ENCODE data around the gene CARD6. TPM values are rescaled to one million over a fixed set of nuclear protein-coding genes. Genes with fewer than 3 reads are reported as not detected.
"Not testable (repeated sequence)": the region's sequence is repeated elsewhere in the genome, so short reads cannot be mapped to it uniquely, and the experiment has no call there.

The CARD6 gene
- polyA plus RNA-seq, 6 donors from 2014 or later: 1.4 to 3.6 (median 2.2) TPM

- Mint-ChIP-seq H3K9me3 (peaks cover 4 to 17% (median 9%) of the 10 kb centered on the region in 7 donors), H3K27ac (peak overlapping the region in 1 of 6 donors; percentile 52), H3K36me3 (peaks cover 9 to 14% of the 10 kb centered on the region in 2 donors)
- not testable (repeated sequence) for H3K27me3 Mint-ChIP-seq; DNase-seq; ATAC-seq (ENCODE audit: low read depth in 2 of 2); H3K4me3 Mint-ChIP-seq; H3K4me1 Mint-ChIP-seq
These were observed 23.8 kb downstream of the CARD6 start for GRCh38 chr5:40865004-40865403.

GRCh38 chr5:40866844-40867243 lies 25.7 kb downstream of the CARD6 start:
- Mint-ChIP-seq H3K4me3 (no peak overlapping the region), H3K27ac (no peak overlapping the region), H3K9me3 (peaks cover 4 to 17% (median 8%) of the 10 kb centered on the region in 7 donors), H3K36me3 (peaks cover 9 to 14% of the 10 kb centered on the region in 2 donors), H3K27me3 (peaks cover 0 to 17% (median 9%) of the 10 kb centered on the region in 3 donors), H3K4me1 (no peaks in the 10 kb centered on the region)
- ATAC-seq (ENCODE audit: low read depth in 2 of 2) (no peak), DNase-seq (no peak)

GRCh38 chr5:40869384-40869783 lies 28.2 kb downstream of the CARD6 start:
- Mint-ChIP-seq H3K4me1 (no peaks in the 10 kb centered on the region), H3K4me3 (no peak overlapping the region), H3K9me3 (peaks cover 4 to 14% (median 8%) of the 10 kb centered on the region in 7 donors), H3K36me3 (peaks cover 9 to 14% of the 10 kb centered on the region in 2 donors), H3K27me3 (peaks cover 0 to 17% (median 13%) of the 10 kb centered on the region in 3 donors), H3K27ac (no peak overlapping the region)
- DNase-seq: no peak
- ATAC-seq (ENCODE audit: low read depth in 2 of 2): no peak

- peaks cover 0 to 3% (median 0%) of the 10 kb centered on the region in 7 donors for H3K9me3 Mint-ChIP-seq
- DNase-seq (no peak), ATAC-seq (ENCODE audit: low read depth in 2 of 2) (no peak)
- no peak overlapping the region for H3K4me3 Mint-ChIP-seq
- H3K27me3 Mint-ChIP-seq: peaks cover 0 to 17% (median 15%) of the 10 kb centered on the region in 3 donors
- no peaks in the 10 kb centered on the region for H3K4me1 Mint-ChIP-seq
- no peak overlapping the region for H3K27ac Mint-ChIP-seq
- H3K36me3 Mint-ChIP-seq: peaks cover 0 to 6% of the 10 kb centered on the region in 2 donors
These were observed 30.0 kb downstream of the CARD6 start for GRCh38 chr5:40871177-40871576.

GRCh38 chr5:40872253-40872652 lies 31.1 kb downstream of the CARD6 start:
- Mint-ChIP-seq H3K27me3 (peaks cover 0 to 14% (median 12%) of the 10 kb centered on the region in 3 donors), H3K27ac (peak overlapping the region in 1 of 6 donors; percentile 23)
- not testable (repeated sequence) for H3K36me3 Mint-ChIP-seq; ATAC-seq (ENCODE audit: low read depth in 2 of 2); H3K9me3 Mint-ChIP-seq; H3K4me3 Mint-ChIP-seq; H3K4me1 Mint-ChIP-seq; DNase-seq

- ATAC-seq (ENCODE audit: low read depth in 2 of 2) (no peak), DNase-seq (no peak)
- H3K4me1 Mint-ChIP-seq: no peaks in the 10 kb centered on the region
- peaks cover 0 to 9% (median 6%) of the 10 kb centered on the region in 3 donors for H3K27me3 Mint-ChIP-seq
- no peak overlapping the region for H3K4me3 Mint-ChIP-seq
- H3K9me3 Mint-ChIP-seq: peaks cover 3 to 13% (median 9%) of the 10 kb centered on the region in 7 donors
- H3K27ac Mint-ChIP-seq: no peak overlapping the region
- H3K36me3 Mint-ChIP-seq: peaks cover 6 to 11% of the 10 kb centered on the region in 2 donors
These were observed 32.2 kb downstream of the CARD6 start for GRCh38 chr5:40873286-40873880.

- Mint-ChIP-seq H3K4me1 (peaks cover 0 to 6% (median 0%) of the 10 kb centered on the region in 3 donors), H3K4me3 (no peak overlapping the region), H3K9me3 (peaks cover 3 to 13% (median 9%) of the 10 kb centered on the region in 7 donors), H3K36me3 (peaks cover 6 to 11% of the 10 kb centered on the region in 2 donors), H3K27ac (no peak overlapping the region), H3K27me3 (peaks cover 0 to 6% (median 1%) of the 10 kb centered on the region in 3 donors)
- no peak for DNase-seq
- no peak for ATAC-seq (ENCODE audit: low read depth in 2 of 2)
These were observed 34.8 kb downstream of the CARD6 start for GRCh38 chr5:40875958-40876357.

- Mint-ChIP-seq H3K36me3 (peaks cover 6 to 19% of the 10 kb centered on the region in 2 donors), H3K4me1 (peaks cover 0 to 6% (median 0%) of the 10 kb centered on the region in 3 donors), H3K27me3 (peaks cover 0 to 12% (median 8%) of the 10 kb centered on the region in 3 donors), H3K9me3 (peaks cover 5 to 23% (median 12%) of the 10 kb centered on the region in 7 donors), H3K27ac (no peak overlapping the region), H3K4me3 (peak overlapping the region in 1 of 8 donors; percentile 53)
- ATAC-seq (ENCODE audit: low read depth in 2 of 2) (no peak), DNase-seq (no peak)
These were observed 36.3 kb downstream of the CARD6 start for GRCh38 chr5:40877371-40877988.

- peaks cover 0 to 6% (median 0%) of the 10 kb centered on the region in 3 donors for H3K4me1 Mint-ChIP-seq
- H3K36me3 Mint-ChIP-seq: peaks cover 6 to 19% of the 10 kb centered on the region in 2 donors
- DNase-seq (no peak), ATAC-seq (ENCODE audit: low read depth in 2 of 2) (no peak)
- H3K4me3 Mint-ChIP-seq: no peak overlapping the region
- H3K27ac Mint-ChIP-seq: peak overlapping the region in 1 of 6 donors; percentile 40
- H3K9me3 Mint-ChIP-seq: peaks cover 6 to 23% (median 12%) of the 10 kb centered on the region in 7 donors
- peaks cover 0 to 13% (median 8%) of the 10 kb centered on the region in 3 donors for H3K27me3 Mint-ChIP-seq
These were observed 38.2 kb downstream of the CARD6 start for GRCh38 chr5:40879163-40879942.

- Mint-ChIP-seq H3K4me3 (no peak overlapping the region), H3K36me3 (peaks cover 1 to 11% of the 10 kb centered on the region in 2 donors), H3K27me3 (peaks cover 0 to 13% (median 11%) of the 10 kb centered on the region in 3 donors), H3K4me1 (peaks cover 0 to 6% (median 0%) of the 10 kb centered on the region in 3 donors), H3K27ac (no peak overlapping the region), H3K9me3 (peaks cover 6 to 17% (median 7%) of the 10 kb centered on the region in 7 donors)
- no peak for DNase-seq
- no peak for ATAC-seq (ENCODE audit: low read depth in 2 of 2)
These were observed 41.1 kb downstream of the CARD6 start for GRCh38 chr5:40882291-40882690.

GRCh38 chr5:40883051-40883450 lies 41.9 kb downstream of the CARD6 start:
- H3K4me3 Mint-ChIP-seq; ATAC-seq (ENCODE audit: low read depth in 2 of 2); H3K4me1 Mint-ChIP-seq; DNase-seq; H3K36me3 Mint-ChIP-seq; H3K27ac Mint-ChIP-seq: not testable (repeated sequence)
- Mint-ChIP-seq H3K9me3 (peaks cover 3 to 11% (median 3%) of the 10 kb centered on the region in 7 donors), H3K27me3 (peaks cover 4 to 16% (median 11%) of the 10 kb centered on the region in 3 donors)

- not testable (repeated sequence) for ATAC-seq (ENCODE audit: low read depth in 2 of 2); H3K4me1 Mint-ChIP-seq; H3K27ac Mint-ChIP-seq; H3K4me3 Mint-ChIP-seq; H3K9me3 Mint-ChIP-seq; DNase-seq; H3K36me3 Mint-ChIP-seq
- H3K27me3 Mint-ChIP-seq: peaks cover 0 to 19% (median 7%) of the 10 kb centered on the region in 3 donors
These were observed 54.6 kb downstream of the CARD6 start for GRCh38 chr5:40895440-40896425.

Data from naive B cell (primary cell).